22Rv1 (cell line): ENCODE results near the gene ACOT4.
"Not testable (repeated sequence)": the region's sequence is repeated elsewhere in the genome, so short reads cannot be mapped to it uniquely, and the experiment has no call there.

Experiments used
- H3K27ac ChIP-seq: fragments of 450-650 bp; 2 replicates; pipeline ENCODE4 v1.5.1; 2017
- ZFX ChIP-seq: fragments of 450-650 bp; IDR thresholded peaks from 2 replicates; pipeline ENCODE4 v1.6.1; 2017; ENCODE audit warnings: antibody characterized with exemption, borderline replicate concordance
- TF ChIP-seq, protein P1 (sequence below): fragments of 450-650 bp; IDR thresholded peaks from 2 replicates; pipeline ENCODE4 v1.5.1; 2017; ENCODE audit warnings: mild to moderate bottlenecking

The ACOT4 gene, protein sequence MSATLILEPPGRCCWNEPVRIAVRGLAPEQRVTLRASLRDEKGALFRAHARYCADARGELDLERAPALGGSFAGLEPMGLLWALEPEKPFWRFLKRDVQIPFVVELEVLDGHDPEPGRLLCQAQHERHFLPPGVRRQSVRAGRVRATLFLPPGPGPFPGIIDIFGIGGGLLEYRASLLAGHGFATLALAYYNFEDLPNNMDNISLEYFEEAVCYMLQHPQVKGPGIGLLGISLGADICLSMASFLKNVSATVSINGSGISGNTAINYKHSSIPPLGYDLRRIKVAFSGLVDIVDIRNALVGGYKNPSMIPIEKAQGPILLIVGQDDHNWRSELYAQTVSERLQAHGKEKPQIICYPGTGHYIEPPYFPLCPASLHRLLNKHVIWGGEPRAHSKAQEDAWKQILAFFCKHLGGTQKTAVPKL

DNA sequence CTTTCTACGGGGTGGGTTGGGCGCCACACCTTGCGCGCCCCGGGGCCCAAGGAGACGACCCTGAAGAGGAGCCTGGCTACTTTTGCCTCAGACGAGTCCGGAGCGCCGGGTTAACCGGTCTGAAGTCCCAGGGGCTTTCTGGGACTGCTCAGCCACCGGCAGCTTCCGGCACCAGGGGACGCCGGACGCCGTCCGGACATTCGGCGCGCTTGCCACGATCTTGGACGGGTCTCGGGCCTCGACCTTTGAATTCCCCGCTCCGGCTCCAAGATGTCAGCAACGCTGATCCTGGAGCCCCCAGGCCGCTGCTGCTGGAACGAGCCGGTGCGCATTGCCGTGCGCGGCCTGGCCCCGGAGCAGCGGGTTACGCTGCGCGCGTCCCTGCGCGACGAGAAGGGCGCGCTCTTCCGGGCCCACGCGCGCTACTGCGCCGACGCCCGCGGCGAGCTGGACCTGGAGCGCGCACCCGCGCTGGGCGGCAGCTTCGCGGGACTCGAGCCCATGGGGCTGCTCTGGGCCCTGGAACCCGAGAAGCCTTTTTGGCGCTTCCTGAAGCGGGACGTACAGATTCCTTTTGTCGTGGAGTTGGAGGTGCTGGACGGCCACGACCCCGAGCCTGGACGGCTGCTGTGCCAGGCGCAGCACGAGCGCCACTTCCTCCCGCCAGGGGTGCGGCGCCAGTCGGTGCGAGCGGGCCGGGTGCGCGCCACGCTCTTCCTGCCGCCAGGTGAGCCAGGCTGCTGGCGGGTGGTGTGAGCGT, at the start of gene ACOT4:
Gene ACOT4 (plus strand): TSS at position 184 of the 760 bp plus-strand sequence. CDS start 87 bp downstream, at position 271.
- 0 out of 2 replicates have a peak within 1 kb of the TSS, but pooled peaks have one; percentile 18 for H3K27ac ChIP-seq
- no peak for TF ChIP-seq ZFX
- TF ChIP-seq, protein P1, sequence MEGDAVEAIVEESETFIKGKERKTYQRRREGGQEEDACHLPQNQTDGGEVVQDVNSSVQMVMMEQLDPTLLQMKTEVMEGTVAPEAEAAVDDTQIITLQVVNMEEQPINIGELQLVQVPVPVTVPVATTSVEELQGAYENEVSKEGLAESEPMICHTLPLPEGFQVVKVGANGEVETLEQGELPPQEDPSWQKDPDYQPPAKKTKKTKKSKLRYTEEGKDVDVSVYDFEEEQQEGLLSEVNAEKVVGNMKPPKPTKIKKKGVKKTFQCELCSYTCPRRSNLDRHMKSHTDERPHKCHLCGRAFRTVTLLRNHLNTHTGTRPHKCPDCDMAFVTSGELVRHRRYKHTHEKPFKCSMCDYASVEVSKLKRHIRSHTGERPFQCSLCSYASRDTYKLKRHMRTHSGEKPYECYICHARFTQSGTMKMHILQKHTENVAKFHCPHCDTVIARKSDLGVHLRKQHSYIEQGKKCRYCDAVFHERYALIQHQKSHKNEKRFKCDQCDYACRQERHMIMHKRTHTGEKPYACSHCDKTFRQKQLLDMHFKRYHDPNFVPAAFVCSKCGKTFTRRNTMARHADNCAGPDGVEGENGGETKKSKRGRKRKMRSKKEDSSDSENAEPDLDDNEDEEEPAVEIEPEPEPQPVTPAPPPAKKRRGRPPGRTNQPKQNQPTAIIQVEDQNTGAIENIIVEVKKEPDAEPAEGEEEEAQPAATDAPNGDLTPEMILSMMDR = no peak

DNA sequence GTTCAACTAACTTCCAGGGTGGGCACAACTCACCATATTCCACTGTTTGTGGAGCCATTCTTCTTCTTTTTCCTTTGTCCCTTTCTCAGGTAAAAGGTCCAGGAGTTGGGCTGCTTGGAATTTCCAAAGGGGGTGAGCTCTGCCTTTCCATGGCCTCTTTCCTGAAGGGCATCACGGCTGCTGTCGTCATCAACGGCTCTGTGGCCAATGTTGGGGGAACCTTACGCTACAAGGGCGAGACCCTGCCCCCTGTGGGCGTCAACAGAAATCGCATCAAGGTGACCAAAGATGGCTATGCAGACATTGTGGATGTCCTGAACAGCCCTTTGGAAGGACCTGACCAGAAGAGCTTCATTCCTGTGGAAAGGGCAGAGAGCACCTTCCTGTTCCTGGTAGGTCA, 48.7 kb upstream of the ACOT4 start:
- H3K27ac ChIP-seq = not testable (repeated sequence)

DNA sequence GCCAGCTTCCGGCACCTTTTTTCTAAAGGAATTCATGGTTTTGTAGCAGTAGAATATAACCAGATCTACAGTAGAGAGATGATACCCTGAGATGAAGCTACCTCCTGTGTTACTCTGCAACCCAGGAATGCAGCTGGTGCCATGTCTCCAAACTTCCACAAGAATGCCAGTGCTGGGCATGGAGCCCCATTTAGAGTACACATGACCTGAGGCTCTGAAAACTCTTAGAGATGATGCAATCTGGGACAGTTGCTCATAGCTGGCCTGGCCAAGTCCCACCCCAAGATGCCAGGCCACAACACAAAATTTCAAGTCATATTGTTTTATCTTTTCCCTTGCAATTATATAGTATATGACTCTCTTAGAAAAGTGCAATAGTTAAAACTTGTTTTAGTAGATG, 46.3 kb upstream of the ACOT4 start:
- not testable (repeated sequence) for H3K27ac ChIP-seq

DNA sequence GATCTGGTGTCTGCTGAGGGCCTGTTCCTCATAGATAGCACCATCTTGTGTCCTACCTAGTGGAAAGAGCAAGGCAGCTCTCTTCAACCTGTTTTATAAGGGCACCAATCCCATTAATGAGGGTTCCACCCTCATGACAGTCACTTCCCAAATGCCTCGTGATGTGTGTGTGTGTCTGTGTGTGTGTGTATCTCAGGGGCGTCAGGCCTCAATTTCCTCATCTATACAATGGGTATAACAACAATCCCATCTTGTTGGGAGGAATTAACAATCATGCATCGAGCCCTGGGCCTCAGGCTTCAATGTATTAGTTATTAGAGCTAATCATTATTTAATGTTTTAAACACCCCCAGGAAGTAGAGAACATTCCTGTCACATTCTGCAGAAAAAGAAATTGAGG, 42.6 kb upstream of the ACOT4 start:
- not testable (repeated sequence) for H3K27ac ChIP-seq

DNA sequence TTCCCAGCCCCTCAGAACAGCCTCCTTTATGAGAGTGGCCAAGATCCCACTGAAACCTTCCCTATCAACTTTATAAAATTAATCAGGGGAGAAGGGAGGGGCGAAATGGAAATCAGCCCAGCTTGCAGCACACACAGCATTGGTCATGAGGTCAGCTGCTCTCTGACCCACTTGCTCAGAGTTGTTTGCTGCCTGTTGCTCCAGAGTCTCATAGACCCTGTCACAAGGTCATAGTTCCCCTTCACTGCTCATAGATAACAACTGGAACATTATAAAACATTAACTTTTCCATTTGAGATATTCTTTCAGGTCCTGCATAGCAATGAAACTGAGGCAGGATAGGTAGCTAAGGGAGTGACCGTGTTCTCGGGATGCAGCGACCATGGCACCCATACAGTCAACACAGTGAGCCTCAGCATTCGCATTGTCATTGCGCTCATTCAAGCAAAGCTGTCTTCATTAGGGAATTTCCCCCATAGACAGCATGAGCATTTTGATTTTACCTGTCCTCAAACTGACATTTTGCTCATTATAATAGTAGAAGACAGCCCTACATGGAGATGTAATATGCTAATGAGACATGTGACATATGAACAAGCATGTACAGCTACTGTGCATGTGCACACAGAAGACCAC, 41.7 kb upstream of the ACOT4 start:
- H3K27ac ChIP-seq = not testable (repeated sequence)

DNA sequence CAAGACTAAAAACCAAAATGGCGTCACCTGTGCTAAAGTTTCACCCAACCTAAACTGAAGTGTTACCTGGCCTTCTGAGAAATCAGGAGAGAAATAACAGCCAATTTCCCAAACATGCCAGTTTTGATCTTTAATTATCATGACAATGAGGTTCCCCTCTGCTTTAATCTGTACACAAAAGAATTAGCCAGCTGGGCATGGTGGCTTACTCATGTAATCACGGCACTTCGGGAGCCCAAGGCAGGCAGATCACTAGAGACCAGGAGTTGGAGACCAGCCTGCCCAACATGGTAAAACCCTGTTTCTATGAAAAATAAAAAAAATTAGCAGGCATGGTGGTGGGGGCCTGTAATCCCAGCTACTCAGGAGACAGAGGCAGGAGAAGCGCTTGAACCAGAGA, 37.8 kb upstream of the ACOT4 start:
- TF ChIP-seq ZFX = no peak
- TF ChIP-seq, protein P1 = no peak
- no peak overlapping the region for H3K27ac ChIP-seq

DNA sequence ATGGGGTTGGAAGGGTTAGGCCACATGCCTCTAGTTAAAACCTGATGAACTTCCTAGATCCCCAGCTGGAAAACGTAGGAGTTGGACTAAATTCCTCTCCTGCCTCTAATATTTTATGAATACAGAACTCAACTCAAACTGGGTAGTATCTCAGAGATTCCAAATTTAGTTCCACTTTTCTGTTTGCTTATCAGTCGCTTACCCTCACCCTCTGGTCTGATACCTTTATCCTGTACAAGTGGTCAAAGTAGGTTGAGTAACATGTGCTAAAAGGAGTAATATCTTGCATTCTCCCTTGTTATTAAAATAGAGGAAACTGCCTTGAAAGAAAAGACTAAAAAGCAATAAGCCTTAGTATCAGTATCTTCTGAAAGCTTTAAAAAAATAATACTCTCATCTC, 34.5 kb upstream of the ACOT4 start:
- H3K27ac ChIP-seq = not testable (repeated sequence)

DNA sequence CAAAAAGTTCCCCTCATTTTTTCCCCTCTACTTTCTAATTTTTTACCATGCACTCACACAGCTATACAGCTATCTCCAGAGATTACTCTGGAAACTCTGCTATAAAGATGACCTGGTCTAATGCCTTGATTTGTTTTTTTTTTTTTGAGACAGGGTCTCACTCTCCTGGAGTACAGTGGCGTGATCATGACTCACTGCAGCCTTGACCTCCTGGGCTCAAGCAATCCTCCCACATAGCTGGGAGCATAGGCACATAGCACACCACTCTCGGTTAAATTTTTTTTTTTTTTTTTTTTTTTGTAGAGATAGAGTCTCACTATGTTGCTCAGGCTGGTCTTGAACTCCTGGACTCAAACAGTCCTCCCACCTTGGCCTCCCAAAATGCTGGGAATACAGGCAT, 33.4 kb upstream of the ACOT4 start:
- H3K27ac ChIP-seq = not testable (repeated sequence)

DNA sequence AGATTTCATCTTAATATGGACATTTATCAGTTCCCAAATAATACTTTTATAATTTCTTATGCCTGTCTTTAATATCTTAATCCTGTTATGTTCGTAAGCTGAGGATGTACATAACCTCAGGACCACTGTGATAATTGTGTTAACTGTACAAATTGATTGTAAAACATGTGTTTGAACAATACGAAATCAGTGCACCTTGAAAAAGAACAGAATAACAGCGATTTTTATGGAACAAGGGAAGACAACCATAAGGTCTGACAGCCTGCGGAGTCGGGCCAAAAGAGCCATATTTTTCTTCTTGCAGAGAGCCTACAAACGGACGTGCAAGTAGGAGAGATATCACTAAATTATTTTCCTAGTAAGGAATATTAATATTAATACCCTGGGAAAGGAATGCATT, 29.4 kb upstream of the ACOT4 start:
- not testable (repeated sequence) for H3K27ac ChIP-seq

DNA sequence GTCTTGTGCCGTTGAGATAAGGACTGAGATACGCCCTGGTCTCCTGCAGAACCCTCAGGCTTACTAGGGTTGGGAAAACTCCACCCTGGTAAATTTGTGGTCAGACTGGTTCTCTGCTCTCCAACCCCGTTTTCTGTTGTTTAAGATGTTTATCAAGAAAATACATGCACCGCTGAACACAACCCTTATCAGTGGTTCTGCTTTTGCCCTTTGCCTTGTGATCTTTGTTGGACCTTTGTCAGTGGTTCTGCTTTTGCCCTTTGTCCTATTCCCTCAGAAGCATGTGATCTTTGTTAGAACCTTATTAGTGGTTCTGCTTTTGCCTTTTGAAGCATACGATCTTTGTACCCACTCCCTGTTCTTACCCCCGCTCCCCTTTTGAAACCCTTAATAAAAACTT, 29.0 kb upstream of the ACOT4 start:
- not testable (repeated sequence) for H3K27ac ChIP-seq

DNA sequence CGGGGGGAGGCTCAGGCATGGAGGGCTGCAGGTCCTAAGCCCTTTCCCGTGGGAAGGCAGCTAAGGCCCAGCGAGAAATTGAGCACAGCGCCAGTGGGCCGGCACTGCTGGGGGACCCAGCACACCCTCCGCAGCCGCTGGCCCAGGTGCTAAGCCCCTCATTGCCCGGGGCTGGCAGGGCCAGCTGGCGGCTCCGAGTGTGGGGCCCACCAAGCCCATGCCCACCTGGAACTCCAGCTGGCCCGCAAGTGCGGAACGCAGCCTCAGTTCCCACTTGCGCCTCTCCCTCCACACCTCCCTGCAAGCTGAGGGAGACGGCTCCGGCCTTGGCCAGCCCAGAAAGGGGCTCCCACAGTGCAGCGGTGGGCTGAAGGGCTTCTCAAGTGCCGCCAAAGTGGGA, 25.2 kb upstream of the ACOT4 start:
- H3K27ac ChIP-seq = not testable (repeated sequence)

DNA sequence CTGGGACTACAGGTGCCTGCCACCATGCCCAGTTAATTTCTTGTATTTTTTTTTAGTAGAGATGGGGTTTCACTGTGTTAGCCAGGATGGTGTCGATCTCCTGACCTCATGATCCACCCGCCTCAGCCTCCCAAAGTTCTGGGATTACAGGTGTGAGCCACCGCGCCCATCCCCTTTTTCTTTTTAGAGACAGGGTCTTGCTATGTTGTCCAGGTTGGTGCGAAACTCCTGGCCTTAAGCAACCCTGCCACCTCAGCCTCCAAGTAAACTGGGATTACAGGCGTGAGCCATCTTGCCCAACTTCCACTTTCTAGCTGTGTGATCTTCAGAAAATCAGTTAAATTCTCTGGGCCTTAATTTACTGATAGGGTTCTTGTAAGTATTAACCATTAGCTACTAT, 24.7 kb upstream of the ACOT4 start:
- H3K27ac ChIP-seq = not testable (repeated sequence)

DNA sequence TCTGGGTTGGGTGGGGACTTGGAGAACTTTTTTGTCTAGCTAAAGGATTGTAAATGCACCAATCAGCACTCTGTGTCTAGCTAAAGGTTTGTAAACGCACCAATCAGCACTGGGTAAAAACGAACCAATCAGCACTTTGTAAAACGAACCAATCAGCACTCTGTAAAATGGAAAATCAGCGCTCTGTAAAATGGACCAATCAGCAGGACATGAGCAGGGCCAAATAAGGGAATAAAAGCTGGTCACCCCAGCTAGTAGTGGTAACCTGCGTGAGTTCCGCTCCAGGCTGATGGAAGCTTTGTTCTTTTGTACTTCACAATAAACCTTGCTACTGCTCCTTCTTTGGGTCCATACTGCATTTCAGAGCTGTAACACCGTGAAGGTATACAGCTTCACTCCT, 24.3 kb upstream of the ACOT4 start:
- no peak overlapping the region for H3K27ac ChIP-seq
- TF ChIP-seq ZFX = no peak
- TF ChIP-seq, protein P1 = no peak
